ENCODE measurements around the gene PCBP2. TPM values are rescaled to one million over a fixed set of nuclear protein-coding genes. Genes with fewer than 3 reads are reported as not detected.
A peak's percentile ranks its signal among the peaks of the same experiment; 100 is the strongest.

The PCBP2 gene
- polyA plus RNA-seq, 1 donor from 2014 or later, result 242 TPM

GRCh38 chr12:53507603-53507885 lies 55.6 kb downstream of the PCBP2 start:
- no peaks in the 10 kb centered on the region for H3K9me3 ChIP-seq (ENCODE audit: low read length)
- no peak overlapping the region for H3K4me2 ChIP-seq (ENCODE audit: low read length)
- H3K9ac ChIP-seq (ENCODE audit: low read length), result no peak overlapping the region
- H3K4me3 ChIP-seq (ENCODE audit: low read length), result no peak overlapping the region
- H4K20me1 ChIP-seq (ENCODE audit: insufficient read depth), result no peaks in the 10 kb centered on the region
- TF ChIP-seq REST (IDR thresholded peaks at IDR 0.05; ENCODE audit: borderline replicate concordance) (no peak), MXI1 (conservative IDR thresholded peaks at IDR 0.05; ENCODE audit: poor library complexity, severe bottlenecking) (no peak), EP300 (conservative IDR thresholded peaks at IDR 0.05; ENCODE audit: poor library complexity, severe bottlenecking) (no peak), TAF1 (IDR thresholded peaks at IDR 0.05; ENCODE audit: low read depth) (no peak), SMC3 (conservative IDR thresholded peaks at IDR 0.05; ENCODE audit: poor library complexity) (no peak), CTCF (IDR thresholded peaks at IDR 0.05; ENCODE audit: poor library complexity, severe bottlenecking) (no peak), RAD21 (conservative IDR thresholded peaks at IDR 0.05) (no peak), POLR2AphosphoS5 (IDR thresholded peaks at IDR 0.05) (no peak), EZH2 (IDR thresholded peaks at IDR 0.05; ENCODE audit: borderline replicate concordance, insufficient read depth, low read length, poor library complexity, severe bottlenecking) (no peak)
- H2AFZ ChIP-seq (ENCODE audit: low read depth, low read length), result no peak overlapping the region
- H3K9me2 ChIP-seq (ENCODE audit: insufficient read depth, low read length), result no peaks in the 10 kb centered on the region
- H3K79me2 ChIP-seq (replicated peaks; ENCODE audit: insufficient read depth, low read length), result peaks cover 2% of the 10 kb centered on the region
- no peaks in the 10 kb centered on the region for H3K36me3 ChIP-seq (ENCODE audit: insufficient read depth, low read length)
- H3K27ac ChIP-seq (ENCODE audit: low read length), result no peak overlapping the region
- no peaks in the 10 kb centered on the region for H3F3A ChIP-seq (ENCODE audit: insufficient read depth, low read length, poor library complexity, severe bottlenecking)
- H3K27me3 ChIP-seq (ENCODE audit: insufficient read depth, low read depth, low read length), result no peaks in the 10 kb centered on the region

- no peaks in the 10 kb centered on the region for H3K79me2 ChIP-seq (replicated peaks; ENCODE audit: insufficient read depth, low read length)
- H3K9me2 ChIP-seq (ENCODE audit: insufficient read depth, low read length), result no peaks in the 10 kb centered on the region
- no peaks in the 10 kb centered on the region for H3K36me3 ChIP-seq (ENCODE audit: insufficient read depth, low read length)
- H3K9me3 ChIP-seq (ENCODE audit: low read length), result no peaks in the 10 kb centered on the region
- H3K27me3 ChIP-seq (ENCODE audit: insufficient read depth, low read depth, low read length), result no peaks in the 10 kb centered on the region
- TF ChIP-seq CTCF (IDR thresholded peaks at IDR 0.05; ENCODE audit: poor library complexity, severe bottlenecking) (peak; percentile 97), MXI1 (conservative IDR thresholded peaks at IDR 0.05; ENCODE audit: poor library complexity, severe bottlenecking) (peak; percentile 33), SMC3 (conservative IDR thresholded peaks at IDR 0.05; ENCODE audit: poor library complexity) (peak; percentile 90), REST (IDR thresholded peaks at IDR 0.05; ENCODE audit: borderline replicate concordance) (no peak), EZH2 (IDR thresholded peaks at IDR 0.05; ENCODE audit: borderline replicate concordance, insufficient read depth, low read length, poor library complexity, severe bottlenecking) (no peak), EP300 (conservative IDR thresholded peaks at IDR 0.05; ENCODE audit: poor library complexity, severe bottlenecking) (no peak), POLR2AphosphoS5 (IDR thresholded peaks at IDR 0.05) (no peak), RAD21 (conservative IDR thresholded peaks at IDR 0.05) (peak; percentile 94), TAF1 (IDR thresholded peaks at IDR 0.05; ENCODE audit: low read depth) (no peak)
- no peak overlapping the region for H3K27ac ChIP-seq (ENCODE audit: low read length)
- H3K9ac ChIP-seq (ENCODE audit: low read length), result peak overlapping the region; percentile 11
- no peaks in the 10 kb centered on the region for H3F3A ChIP-seq (ENCODE audit: insufficient read depth, low read length, poor library complexity, severe bottlenecking)
- H3K4me3 ChIP-seq (ENCODE audit: low read length), result no peak overlapping the region
- H2AFZ ChIP-seq (ENCODE audit: low read depth, low read length), result no peak overlapping the region
- H3K4me2 ChIP-seq (ENCODE audit: low read length), result no peak overlapping the region
- H4K20me1 ChIP-seq (ENCODE audit: insufficient read depth), result no peaks in the 10 kb centered on the region
These were observed 56.8 kb downstream of the PCBP2 start for GRCh38 chr12:53508534-53509170.
